HL-60 (cell line): ENCODE measurements around the gene TBC1D24.

ENCODE experiments used
- DNase-seq, 2 experiments: peaks; one replicate each; pipeline ENCODE4 v3.0.0-alpha.2; 2010 to 2020; ENCODE audit warnings: low read depth in 1 of 2, low spot score in 1 of 2
- H3K27ac ChIP-seq: fragments of 250-450 bp; sonication (Bioruptor Pico); replicated peaks from 2 replicates; pipeline ENCODE4 v1.5.1; 2020; ENCODE audit warnings: mild to moderate bottlenecking, moderate library complexity
- H3K27me3 ChIP-seq: fragments of 250-450 bp; sonication (Bioruptor Pico); 2 replicates; pipeline ENCODE4 v1.5.1; 2021; ENCODE audit warnings: mild to moderate bottlenecking, moderate library complexity; ENCODE audit not compliant: insufficient read depth, poor library complexity, severe bottlenecking
- H3K4me3 ChIP-seq: replicated peaks from 2 replicates; pipeline ENCODE4 v1.5.1; 2011; ENCODE audit warnings: mild to moderate bottlenecking, control low read depth, low read length; ENCODE audit not compliant: insufficient read depth
- CTCF ChIP-seq: IDR thresholded peaks from one replicate; pipeline ENCODE4 v1.5.1; 2011; ENCODE audit warnings: low read length, control low read depth, inconsistent platforms; ENCODE audit not compliant: insufficient read depth
- GABPA ChIP-seq: IDR thresholded peaks from 2 replicates; pipeline ENCODE4 v1.6.1; 2012; ENCODE audit warnings: low read depth
- POLR2AphosphoS5 ChIP-seq: IDR thresholded peaks from 2 replicates; pipeline ENCODE4 v1.6.1; 2012; ENCODE audit warnings: low read depth
- REST ChIP-seq: IDR thresholded peaks from 2 replicates; pipeline ENCODE4 v1.6.1; 2012; ENCODE audit warnings: low read depth; ENCODE audit not compliant: insufficient replicate concordance
- SPI1 ChIP-seq: IDR thresholded peaks from 2 replicates; pipeline ENCODE4 v1.6.1; 2012; ENCODE audit warnings: low read depth, mild to moderate bottlenecking, borderline replicate concordance

TBC1D24 gene

GRCh38 chr16:2486645-2487516, 12.0 kb downstream of the TBC1D24 start:
- TF ChIP-seq SPI1 (peak; percentile 60; the same call in 1 of the 2 replicates), GABPA (no peak)
- Histone ChIP-seq H3K27me3 (no peaks in the 10 kb centered on the region), H3K27ac (no peak overlapping the region), H3K4me3 (no peak overlapping the region)
- peak; percentile 47 to 87 for DNase-seq

- no peak for TF ChIP-seq CTCF
- no peak for TF ChIP-seq REST
- TF ChIP-seq POLR2AphosphoS5: no peak
- no peak for TF ChIP-seq GABPA
- H3K27ac ChIP-seq: no peak overlapping the region
These were observed 12.6 kb downstream of the TBC1D24 start for GRCh38 chr16:2487517-2487842.

GRCh38 chr16:2487903-2488531, 13.1 kb downstream of the TBC1D24 start:
- Histone ChIP-seq H3K4me3 (no peak overlapping the region), H3K27ac (no peak overlapping the region; the same call in 1 of the 2 replicates), H3K27me3 (no peaks in the 10 kb centered on the region)
- no peak for TF ChIP-seq CTCF
- no peak for TF ChIP-seq GABPA
- no peak for TF ChIP-seq POLR2AphosphoS5
- peak; percentile 25; the same call in 1 of the 2 replicates for TF ChIP-seq SPI1
- peak; percentile 57 to 65 for DNase-seq

More at GRCh38 chr16:2487517-2487842, 12.6 kb downstream of the TBC1D24 start:
- H3K4me3 ChIP-seq: no peak overlapping the region
- no peaks in the 10 kb centered on the region for H3K27me3 ChIP-seq
- no peak for DNase-seq

- no peak overlapping the region for H3K27ac ChIP-seq
- TF ChIP-seq SPI1 (no peak), REST (no peak), CTCF (no peak), GABPA (no peak), POLR2AphosphoS5 (no peak)
- no peak for DNase-seq
- no peaks in the 10 kb centered on the region for H3K27me3 ChIP-seq
- no peak overlapping the region for H3K4me3 ChIP-seq
These were observed 14.7 kb downstream of the TBC1D24 start for GRCh38 chr16:2489581-2489980.
